Hepatocyte (in vitro differentiated cells): Measurements from ENCODE around the gene GNAS. TPM values are rescaled to one million over a fixed set of nuclear protein-coding genes. Genes with fewer than 3 reads are reported as not detected.

Experiments
- DNase-seq: peaks from one replicate; pipeline ENCODE4 v3.0.0-alpha.2; 2016; ENCODE audit warnings: low spot score
- H2AFZ ChIP-seq: fragments of 200-600 bp; sonication (generic); 2 replicates; pipeline ENCODE4 v1.6.0; 2016; ENCODE audit warnings: antibody characterized with exemption, mild to moderate bottlenecking
- H3K27ac ChIP-seq: fragments of 200-600 bp; sonication (generic); 2 replicates; pipeline ENCODE4 v1.5.1; 2016; ENCODE audit warnings: mild to moderate bottlenecking
- H3K27me3 ChIP-seq: fragments of 200-600 bp; sonication (generic); 2 replicates; pipeline ENCODE4 v1.6.1; 2016
- H3K36me3 ChIP-seq: fragments of 200-600 bp; sonication (generic); replicated peaks from 2 replicates; pipeline ENCODE4 v1.5.1; 2016; ENCODE audit warnings: low read depth; ENCODE audit not compliant: insufficient read depth
- H3K4me1 ChIP-seq: fragments of 200-600 bp; sonication (generic); 2 replicates; pipeline ENCODE4 v1.5.1; 2016; ENCODE audit warnings: mild to moderate bottlenecking, moderate library complexity; ENCODE audit not compliant: insufficient read depth
- H3K4me2 ChIP-seq: fragments of 200-600 bp; sonication (generic); 2 replicates; pipeline ENCODE4 v1.6.0; 2016
- H3K4me3 ChIP-seq: fragments of 200-600 bp; sonication (generic); 2 replicates; pipeline ENCODE4 v1.5.1; 2016; ENCODE audit warnings: mild to moderate bottlenecking
- H3K79me2 ChIP-seq: fragments of 200-600 bp; sonication (generic); 2 replicates; pipeline ENCODE4 v1.6.0; 2017; ENCODE audit warnings: mild to moderate bottlenecking
- H3K9me2 ChIP-seq: fragments of 200-600 bp; sonication (generic); replicated peaks from 2 replicates; pipeline ENCODE4 v1.6.0; 2017; ENCODE audit warnings: mild to moderate bottlenecking; ENCODE audit not compliant: insufficient read depth
- H3K9me3 ChIP-seq: fragments of 200-600 bp; sonication (generic); 2 replicates; pipeline ENCODE4 v1.5.1; 2016; ENCODE audit warnings: low read depth, mild to moderate bottlenecking
- H4K20me1 ChIP-seq: fragments of 200-600 bp; sonication (generic); 2 replicates; pipeline ENCODE4 v1.6.0; 2016; ENCODE audit warnings: mild to moderate bottlenecking; ENCODE audit not compliant: insufficient read depth, poor library complexity, severe bottlenecking
- EZH2 ChIP-seq: fragments of 200-600 bp; sonication (generic); IDR thresholded peaks from 2 replicates; pipeline ENCODE4 v1.6.1; 2016; ENCODE audit warnings: antibody characterized with exemption, mild to moderate bottlenecking, borderline replicate concordance
- EZH2phosphoT487 ChIP-seq: fragments of 200-600 bp; sonication (generic); IDR thresholded peaks from one replicate; pipeline ENCODE4 v1.6.1; 2018; ENCODE audit warnings: antibody characterized with exemption, mild to moderate bottlenecking, low read depth, moderate library complexity; ENCODE audit not compliant: unreplicated experiment, severe bottlenecking
- WGBS: methylation state at CpG from one replicate; pipeline ENCODE4 v1.1.6; 2016; ENCODE audit warnings: low lambda C conversion rate; ENCODE audit errors: missing lambda C conversion rate; 5-methylcytosine and 5-hydroxymethylcytosine counted together
- polyA plus RNA-seq: library from polyadenylated mRNA; unstranded; fragments of >200 nt; fragmentation: Nextera tagmentation; extraction: Ambion mirVana; gene quantifications from 2 replicates; pipeline ENCODE4 v1.2.1, GENCODE V29; 2016
- total RNA-seq: library from RNA; depleted of rRNA; stranded (reverse); fragments of >200 nt; gene quantifications from 2 replicates; pipeline ENCODE4 v1.2.3, GENCODE V29; 2014
- TF ChIP-seq, protein P1 (sequence below): fragments of 200-600 bp; sonication (generic); IDR thresholded peaks from 2 replicates; pipeline ENCODE4 v1.5.1; 2016; ENCODE audit warnings: antibody characterized with exemption, mild to moderate bottlenecking; ENCODE audit not compliant: poor library complexity

GNAS gene
- total and polyA plus RNA-seq, 2 experiments from 2014 or later, result 897 to 1,649 TPM

DNA sequence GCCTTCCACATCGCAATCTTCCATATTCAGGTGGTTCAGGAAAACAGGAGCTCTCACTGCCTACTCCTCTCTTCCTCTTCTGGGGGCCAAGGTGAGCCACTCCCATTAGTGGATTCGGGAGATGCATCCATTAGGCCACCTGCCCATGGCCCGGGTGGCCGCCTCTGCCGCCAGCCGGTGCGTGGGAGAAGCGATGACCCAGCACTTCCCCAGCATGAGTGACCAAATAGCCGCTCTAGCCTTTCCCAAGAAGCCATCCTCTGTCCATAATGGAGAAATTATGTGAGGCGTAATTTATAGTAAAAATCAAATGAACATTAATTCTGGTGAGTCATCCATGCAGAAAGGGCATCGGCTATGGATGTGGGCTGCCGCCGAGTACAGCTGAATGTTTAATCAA, 41.2 kb upstream of the GNAS start:
- Histone ChIP-seq H3K27me3 (no peaks in the 10 kb centered on the region), H3K9me3 (no peaks in the 10 kb centered on the region)

DNA sequence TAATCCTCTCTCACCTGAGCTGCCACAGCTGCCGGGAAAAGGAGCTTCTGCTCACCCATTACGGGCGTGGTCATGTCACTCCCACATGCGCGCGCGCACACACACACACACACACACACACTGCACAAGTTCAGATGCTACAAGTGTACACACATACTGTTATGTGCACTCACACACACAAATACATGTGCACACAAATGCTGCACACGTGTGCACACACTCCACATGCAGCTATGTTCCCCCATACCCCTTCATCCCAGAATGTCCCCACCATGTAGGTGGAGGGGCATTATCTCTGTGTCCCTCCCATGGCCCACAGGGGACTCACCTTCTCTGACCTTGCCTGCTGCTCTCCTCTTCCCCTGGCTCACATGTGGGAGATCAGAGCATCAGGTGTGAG, 39.1 kb upstream of the GNAS start:
- H3K9me2 ChIP-seq, result no peaks in the 10 kb centered on the region
- H3K27ac ChIP-seq, result no peak overlapping the region
- no peak overlapping the region for H2AFZ ChIP-seq
- WGBS, result 91% methylated on average over 8 of the region's 8 CpGs
- H3K9me3 ChIP-seq, result no peaks in the 10 kb centered on the region
- no peak overlapping the region for H3K4me2 ChIP-seq
- H3K27me3 ChIP-seq, result no peaks in the 10 kb centered on the region
- no peaks in the 10 kb centered on the region for H3K79me2 ChIP-seq
- no peaks in the 10 kb centered on the region for H3K4me1 ChIP-seq
- H3K36me3 ChIP-seq, result no peaks in the 10 kb centered on the region
- H3K4me3 ChIP-seq, result no peak overlapping the region
- DNase-seq, result no peak
- H4K20me1 ChIP-seq, result no peaks in the 10 kb centered on the region
- TF ChIP-seq EZH2, result no peak

More for the DNA sequence above, 41.2 kb upstream of the GNAS start:
- 97% methylated on average over 13 of the region's 13 CpGs for WGBS
- no peaks in the 10 kb centered on the region for H3K79me2 ChIP-seq
- H3K36me3 ChIP-seq, result no peaks in the 10 kb centered on the region
- H2AFZ ChIP-seq, result no peak overlapping the region
- DNase-seq, result no peak
- H3K4me2 ChIP-seq, result no peak overlapping the region
- TF ChIP-seq, protein P1, sequence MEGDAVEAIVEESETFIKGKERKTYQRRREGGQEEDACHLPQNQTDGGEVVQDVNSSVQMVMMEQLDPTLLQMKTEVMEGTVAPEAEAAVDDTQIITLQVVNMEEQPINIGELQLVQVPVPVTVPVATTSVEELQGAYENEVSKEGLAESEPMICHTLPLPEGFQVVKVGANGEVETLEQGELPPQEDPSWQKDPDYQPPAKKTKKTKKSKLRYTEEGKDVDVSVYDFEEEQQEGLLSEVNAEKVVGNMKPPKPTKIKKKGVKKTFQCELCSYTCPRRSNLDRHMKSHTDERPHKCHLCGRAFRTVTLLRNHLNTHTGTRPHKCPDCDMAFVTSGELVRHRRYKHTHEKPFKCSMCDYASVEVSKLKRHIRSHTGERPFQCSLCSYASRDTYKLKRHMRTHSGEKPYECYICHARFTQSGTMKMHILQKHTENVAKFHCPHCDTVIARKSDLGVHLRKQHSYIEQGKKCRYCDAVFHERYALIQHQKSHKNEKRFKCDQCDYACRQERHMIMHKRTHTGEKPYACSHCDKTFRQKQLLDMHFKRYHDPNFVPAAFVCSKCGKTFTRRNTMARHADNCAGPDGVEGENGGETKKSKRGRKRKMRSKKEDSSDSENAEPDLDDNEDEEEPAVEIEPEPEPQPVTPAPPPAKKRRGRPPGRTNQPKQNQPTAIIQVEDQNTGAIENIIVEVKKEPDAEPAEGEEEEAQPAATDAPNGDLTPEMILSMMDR, result no peak
- TF ChIP-seq EZH2phosphoT487 (no peak), EZH2 (no peak)
- H4K20me1 ChIP-seq, result no peaks in the 10 kb centered on the region
- H3K4me3 ChIP-seq, result no peak overlapping the region
- H3K27ac ChIP-seq, result no peak overlapping the region
- no peaks in the 10 kb centered on the region for H3K4me1 ChIP-seq
- H3K9me2 ChIP-seq, result no peaks in the 10 kb centered on the region

DNA sequence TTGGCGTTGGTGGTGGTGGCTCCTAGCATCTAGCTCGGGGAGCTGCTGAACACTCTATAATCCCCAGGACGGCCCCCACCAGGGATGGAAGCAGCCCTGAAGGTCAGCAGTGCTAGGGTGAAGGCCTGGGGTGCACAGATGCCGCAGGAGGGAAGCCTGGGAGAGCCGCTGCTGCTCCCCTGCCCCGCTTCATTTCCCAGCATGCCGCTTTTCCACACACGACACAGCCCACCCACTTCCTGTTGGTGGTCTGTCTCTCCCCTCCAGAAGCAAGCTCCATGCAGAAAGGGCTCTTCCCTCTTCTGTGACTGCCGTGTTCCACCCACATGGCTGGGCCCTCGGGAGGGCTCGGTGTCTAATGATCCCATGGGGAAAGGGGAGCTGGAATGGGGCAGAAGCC, 37.1 kb upstream of the GNAS start:
- no peak overlapping the region for H3K4me2 ChIP-seq
- no peaks in the 10 kb centered on the region for H3K4me1 ChIP-seq
- H3K27me3 ChIP-seq, result no peaks in the 10 kb centered on the region
- no peaks in the 10 kb centered on the region for H3K36me3 ChIP-seq
- 88% methylated on average over 11 of the region's 11 CpGs for WGBS
- no peak overlapping the region for H3K27ac ChIP-seq
- no peaks in the 10 kb centered on the region for H3K9me2 ChIP-seq
- H3K79me2 ChIP-seq, result no peaks in the 10 kb centered on the region
- TF ChIP-seq, protein P1, result no peak
- TF ChIP-seq EZH2phosphoT487 (no peak), EZH2 (no peak)
- no peaks in the 10 kb centered on the region for H4K20me1 ChIP-seq
- no peak overlapping the region for H3K4me3 ChIP-seq
- no peaks in the 10 kb centered on the region for H3K9me3 ChIP-seq
- DNase-seq, result no peak
- H2AFZ ChIP-seq, result no peak overlapping the region

DNA sequence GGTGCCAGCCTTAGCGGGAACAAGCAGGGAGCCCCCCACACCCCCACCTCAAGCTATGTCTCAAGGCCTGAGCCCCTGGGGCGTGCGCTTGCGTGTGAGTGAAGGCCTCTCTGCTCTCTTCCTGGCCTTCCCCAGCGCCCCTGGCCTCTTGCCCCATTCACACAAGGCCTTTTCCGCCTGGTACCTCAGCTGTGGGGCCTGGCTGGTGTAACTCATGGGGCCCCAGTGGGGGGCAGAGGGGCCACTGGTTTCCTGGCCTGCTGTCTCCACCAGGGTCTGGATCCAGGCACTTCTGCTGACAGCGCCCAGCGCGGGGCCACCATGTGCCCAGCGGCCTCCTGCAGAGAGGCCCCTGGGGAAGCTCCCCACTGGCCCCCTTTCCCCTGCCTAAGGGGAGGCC, 36.5 kb upstream of the GNAS start:
- H4K20me1 ChIP-seq, result no peaks in the 10 kb centered on the region
- H3K36me3 ChIP-seq, result no peaks in the 10 kb centered on the region
- H3K9me2 ChIP-seq, result no peaks in the 10 kb centered on the region
- no peaks in the 10 kb centered on the region for H3K79me2 ChIP-seq
- no peaks in the 10 kb centered on the region for H3K27me3 ChIP-seq
- TF ChIP-seq EZH2phosphoT487 (no peak), EZH2 (no peak)
- TF ChIP-seq, protein P1, result no peak
- H3K4me1 ChIP-seq, result no peaks in the 10 kb centered on the region
- no peaks in the 10 kb centered on the region for H3K9me3 ChIP-seq
- no peak overlapping the region for H2AFZ ChIP-seq
- no peak for DNase-seq
- H3K27ac ChIP-seq, result no peak overlapping the region
- WGBS, result 98% methylated on average over 9 of the region's 10 CpGs
- no peak overlapping the region for H3K4me3 ChIP-seq
- H3K4me2 ChIP-seq, result no peak overlapping the region
